Gastroesophageal sphincter (tissue), 4 donors: ENCODE data around the gene DEDD. TPM values are rescaled to one million over a fixed set of nuclear protein-coding genes. Genes with fewer than 3 reads are reported as not detected.

Experiments used
- ATAC-seq: fragments of 150-250 bp; one replicate; pipeline ENCODE4 v1.9.1; 2016; ENCODE audit warnings: mild to moderate bottlenecking, moderate library complexity
- H3K27ac ChIP-seq, 4 donors: fragments of 200-600 bp; sonication (generic) in 3 of 4; 1 replicate in 3 of 4; 2 replicates in 1 of 4; pipeline ENCODE4 v1.5.1; 2016 to 2019
- H3K27me3 ChIP-seq: fragments of 200-600 bp; sonication (generic); one replicate; pipeline ENCODE4 v1.5.1; 2019
- H3K36me3 ChIP-seq, 2 donors: fragments of 200-600 bp; sonication (generic); one replicate each; pipeline ENCODE4 v1.5.1; 2019; ENCODE audit warnings: control low read depth in 1 of 2
- H3K4me1 ChIP-seq, 3 donors: fragments of 200-600 bp; sonication (generic); 1 replicate in 2 of 3; 2 replicates in 1 of 3; pipeline ENCODE4 v1.5.1; 2016 to 2019; ENCODE audit warnings: control low read depth in 2 of 3
- H3K4me3 ChIP-seq, 2 donors: fragments of 200-600 bp; sonication (generic); one replicate each; pipeline ENCODE4 v1.5.1; 2019; ENCODE audit warnings: mild to moderate bottlenecking in 1 of 2, moderate library complexity in 1 of 2
- H3K9me3 ChIP-seq, 3 donors: fragments of 200-600 bp; sonication (generic); one replicate each; pipeline ENCODE4 v1.5.1; 2017 to 2019; ENCODE audit warnings: control low read depth in 2 of 3
- CTCF ChIP-seq, 4 experiments: fragments of 200-600 bp in 2 of 4; fragments of 450-650 bp in 2 of 4; sonication (generic) in 1 of 4; IDR thresholded peaks; one replicate each; pipeline ENCODE4 v1.5.1; 2017 to 2019; ENCODE audit warnings: antibody characterized with exemption in 4 of 4, mild to moderate bottlenecking in 2 of 4, moderate library complexity in 2 of 4
- EP300 ChIP-seq: sonication (generic); formaldehyde crosslinking; IDR thresholded peaks from one replicate; pipeline ENCODE4 v1.6.1; 2017; ENCODE audit warnings: antibody characterized with exemption, mild to moderate bottlenecking
- POLR2A ChIP-seq, 2 donors: fragments of 450-650 bp; IDR thresholded peaks; one replicate each; pipeline ENCODE4 v1.6.1; 2017; ENCODE audit warnings: antibody characterized with exemption in 2 of 2, mild to moderate bottlenecking in 2 of 2, moderate library complexity in 1 of 2
- POLR2AphosphoS5 ChIP-seq: sonication (generic); formaldehyde crosslinking; IDR thresholded peaks from one replicate; pipeline ENCODE4 v1.6.1; 2017; ENCODE audit warnings: antibody characterized with exemption
- WGBS, 2 donors: methylation state at CpG; one replicate each; pipeline ENCODE4 v1.1.5; 2018; ENCODE audit warnings: low coverage in 1 of 2; 5-methylcytosine and 5-hydroxymethylcytosine counted together
- total RNA-seq, 4 donors: library from RNA; depleted of rRNA; stranded (reverse); fragments of >200 nt; gene quantifications; one replicate each; pipeline ENCODE4 v1.1.0, GENCODE V29; 2016

Gene DEDD
- total RNA-seq, 4 donors from 2014 or later = 34.2 to 54.4 (median 41.7) TPM

DNA sequence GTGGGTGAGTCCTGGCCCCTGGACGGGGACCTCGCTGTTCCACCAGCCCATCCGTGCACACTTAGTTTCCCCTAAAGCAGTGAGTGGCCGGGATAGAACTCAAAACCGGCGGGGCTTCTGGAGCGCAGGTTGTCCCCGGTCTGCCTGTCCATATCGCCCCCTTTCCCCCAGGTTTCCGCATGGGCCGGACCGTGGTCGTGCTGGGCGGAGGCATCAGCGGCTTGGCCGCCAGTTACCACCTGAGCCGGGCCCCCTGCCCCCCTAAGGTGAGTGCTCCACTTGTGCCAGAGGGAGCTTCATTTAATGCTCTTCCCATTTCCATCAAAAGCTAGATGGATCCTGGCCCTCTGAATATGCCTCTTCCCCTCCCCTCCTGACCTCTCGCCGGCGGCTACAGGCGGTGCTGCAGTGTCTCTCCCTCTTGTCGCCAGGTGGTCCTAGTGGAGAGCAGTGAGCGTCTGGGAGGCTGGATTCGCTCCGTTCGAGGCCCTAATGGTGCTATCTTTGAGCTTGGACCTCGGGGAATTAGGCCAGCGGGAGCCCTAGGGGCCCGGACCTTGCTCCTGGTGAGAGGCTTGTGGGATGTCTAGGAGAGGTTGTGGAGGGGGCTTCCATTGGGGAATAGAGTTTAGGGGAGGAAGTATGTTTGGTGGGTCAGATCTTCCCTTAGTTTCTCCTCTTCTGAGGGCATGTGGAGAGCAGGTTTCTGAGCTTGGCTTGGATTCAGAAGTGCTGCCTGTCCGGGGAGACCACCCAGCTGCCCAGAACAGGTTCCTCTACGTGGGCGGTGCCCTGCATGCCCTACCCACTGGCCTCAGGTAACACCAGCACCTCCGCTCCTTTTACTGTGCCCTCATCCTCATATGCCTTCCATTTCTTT, 34.4 kb upstream of the DEDD start:
- H3K9me3 ChIP-seq = no peaks in the 10 kb centered on the region
- H3K4me3 ChIP-seq = peak overlapping the region; percentile 44 to 70
- peaks cover 0 to 56% (median 17%) of the 10 kb centered on the region in 3 donors for H3K4me1 ChIP-seq
- H3K27ac ChIP-seq = peak overlapping the region; percentile 0 to 91 (median 88)
- 20 to 40% methylated on average over 1 to 8 of the region's 33 CpGs for WGBS, 2 donors
- peaks cover 0 to 68% of the 10 kb centered on the region in 2 donors for H3K36me3 ChIP-seq
- TF ChIP-seq EP300 = no peak
- TF ChIP-seq CTCF (IDR thresholded peaks at IDR 0.05) = no peak
- no peak for TF ChIP-seq POLR2AphosphoS5
- no peak for TF ChIP-seq POLR2A (IDR thresholded peaks at IDR 0.05)
- no peaks in the 10 kb centered on the region for H3K27me3 ChIP-seq
- no peak for ATAC-seq

- H3K27me3 ChIP-seq = no peaks in the 10 kb centered on the region
- peaks cover 0 to 67% of the 10 kb centered on the region in 2 donors for H3K36me3 ChIP-seq
- 2 to 3% methylated on average over 12 to 17 of the region's 54 CpGs for WGBS, 2 donors
- H3K4me1 ChIP-seq = peaks cover 0 to 56% (median 24%) of the 10 kb centered on the region in 3 donors
- H3K4me3 ChIP-seq = peak within 1 kb of the TSS; percentile 44 to 70
- no peaks in the 10 kb centered on the region for H3K9me3 ChIP-seq
- TF ChIP-seq EP300 (no peak), POLR2AphosphoS5 (peak; percentile 72), POLR2A (IDR thresholded peaks at IDR 0.05) (peak; percentile 26 to 50), CTCF (IDR thresholded peaks at IDR 0.05) (peak in 3 of 4 experiments; percentile 36 to 54 (median 48))
- peak; percentile 98 for ATAC-seq
- H3K27ac ChIP-seq = peak within 1 kb of the TSS; percentile 63 to 91 (median 88)
Measured at GRCh38 chr1:161165742-161166668, 33.5 kb upstream of the DEDD start, which contains the start of gene PPOX. TSS of gene PPOX (plus strand) at chr1:161166426. CDS start at chr1:161166848, 422 bp downstream.

DNA sequence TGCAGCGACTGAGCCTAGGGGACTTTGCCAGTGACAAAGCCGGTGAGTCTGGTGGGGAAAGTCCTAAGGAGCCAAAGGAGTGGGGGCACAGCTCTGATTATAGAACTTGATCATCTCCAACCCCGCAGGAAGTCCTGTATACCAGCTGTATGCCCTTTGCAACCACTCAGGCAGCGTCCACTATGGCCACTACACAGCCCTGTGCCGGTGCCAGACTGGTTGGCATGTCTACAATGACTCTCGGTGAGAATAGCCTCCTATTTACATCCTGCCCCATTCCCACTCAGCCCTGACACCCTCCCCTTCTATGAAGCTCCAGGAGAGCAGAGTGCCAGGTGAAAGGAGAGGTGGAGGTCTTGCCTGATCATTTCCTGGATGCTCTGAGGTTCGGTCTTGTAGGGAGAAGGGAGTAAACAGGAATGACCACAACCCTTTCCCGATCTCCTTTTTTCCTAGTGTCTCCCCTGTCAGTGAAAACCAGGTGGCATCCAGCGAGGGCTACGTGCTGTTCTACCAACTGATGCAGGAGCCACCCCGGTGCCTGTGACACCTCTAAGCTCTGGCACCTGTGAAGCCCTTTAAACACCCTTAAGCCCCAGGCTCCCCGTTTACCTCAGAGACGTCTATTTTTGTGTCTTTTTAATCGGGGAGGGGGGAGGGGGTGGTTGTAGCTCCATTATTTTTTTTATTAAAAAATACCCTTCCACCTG, 32.6 kb upstream of the DEDD start:
- WGBS, 2 donors = 53 to 90% methylated on average over 3 to 5 of the region's 14 CpGs
- Histone ChIP-seq H3K9me3 (no peaks in the 10 kb centered on the region), H3K4me3 (peak overlapping the region; percentile 44 to 70), H3K36me3 (peaks cover 0 to 62% of the 10 kb centered on the region in 2 donors), H3K27me3 (no peaks in the 10 kb centered on the region), H3K4me1 (peaks cover 7 to 63% (median 33%) of the 10 kb centered on the region in 3 donors), H3K27ac (peak overlapping the region; percentile 63 to 91 (median 88))
- ATAC-seq = no peak
- TF ChIP-seq CTCF (IDR thresholded peaks at IDR 0.05) (no peak), EP300 (no peak), POLR2A (IDR thresholded peaks at IDR 0.05) (no peak), POLR2AphosphoS5 (no peak)

DNA sequence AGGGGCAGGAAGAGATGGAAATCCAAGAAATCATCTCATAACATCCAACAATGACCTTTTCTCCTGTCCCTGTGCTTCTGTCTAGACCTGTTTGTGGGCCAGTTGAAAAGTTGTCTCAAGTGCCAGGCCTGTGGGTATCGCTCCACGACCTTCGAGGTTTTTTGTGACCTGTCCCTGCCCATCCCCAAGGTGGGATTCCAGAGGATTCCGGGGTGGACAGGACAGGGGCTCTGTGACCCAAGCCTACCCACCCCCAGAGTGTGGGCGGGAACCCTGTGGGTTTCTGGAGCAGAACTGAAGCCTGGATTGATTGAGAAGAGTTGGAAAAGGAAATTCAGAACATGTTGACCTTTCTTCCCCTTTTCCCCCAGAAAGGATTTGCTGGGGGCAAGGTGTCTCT, 31.3 kb upstream of the DEDD start:
- Histone ChIP-seq H3K4me1 (peaks cover 7 to 71% (median 36%) of the 10 kb centered on the region in 3 donors), H3K27ac (no peak overlapping the region), H3K9me3 (no peaks in the 10 kb centered on the region), H3K36me3 (peaks cover 0 to 49% of the 10 kb centered on the region in 2 donors), H3K27me3 (no peaks in the 10 kb centered on the region), H3K4me3 (no peak overlapping the region)
- no peak for ATAC-seq
- no peak for TF ChIP-seq POLR2A (IDR thresholded peaks at IDR 0.05)
- TF ChIP-seq CTCF (IDR thresholded peaks at IDR 0.05) = no peak
- no peak for TF ChIP-seq POLR2AphosphoS5
- no peak for TF ChIP-seq EP300
- WGBS, 2 donors = 85 to 100% methylated on average over 2 to 3 of the region's 5 CpGs
